ENCODE data around the gene YJEFN3.

YJEFN3 gene

DNA sequence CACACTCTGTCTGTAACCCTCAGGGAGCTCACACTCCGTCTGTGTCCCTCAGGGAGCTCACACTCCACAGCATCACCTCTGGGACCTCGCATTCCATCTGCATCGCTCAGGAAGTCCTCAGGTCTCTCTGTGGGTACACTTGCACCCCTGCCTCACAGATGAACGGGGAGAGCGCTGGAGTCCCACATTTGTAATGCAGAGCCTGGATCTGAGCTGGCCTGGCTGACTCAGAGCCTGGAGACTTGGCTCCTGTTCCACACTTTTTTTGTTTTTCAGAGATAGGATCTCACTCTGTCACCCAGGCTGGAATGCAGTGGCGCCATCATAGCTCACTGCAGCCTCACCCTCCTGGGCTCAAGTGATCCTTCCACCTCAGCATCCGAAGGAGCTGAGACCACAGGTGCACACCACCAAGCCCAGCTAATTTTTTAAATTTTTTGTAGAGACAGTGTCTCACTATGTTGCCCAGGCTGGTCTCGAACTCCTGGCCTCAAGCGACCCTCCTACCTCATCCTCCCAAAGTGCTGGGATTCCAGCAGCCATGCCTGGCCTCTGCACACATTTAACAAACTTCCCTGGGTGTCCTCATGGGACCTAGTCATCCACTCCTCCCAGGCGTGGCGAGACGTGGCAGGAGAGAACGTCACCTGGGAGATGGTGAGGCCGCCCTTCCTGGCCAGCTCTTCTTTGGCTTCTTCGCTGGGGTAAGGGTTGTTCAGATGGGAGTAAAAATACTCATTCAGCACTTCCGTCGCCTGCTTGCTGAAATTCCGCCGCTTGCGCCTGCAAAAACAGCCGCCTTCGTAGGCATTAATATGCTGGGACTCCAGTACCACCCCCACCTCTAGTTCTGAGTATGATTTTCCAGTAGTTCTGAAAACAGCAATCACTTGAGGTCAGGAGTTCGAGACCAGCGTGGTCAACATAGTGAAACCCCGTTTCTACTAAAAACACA is 40.4 kb downstream of the YJEFN3 start:
- no peaks in the 10 kb centered on the region for H3K9me3 Mint-ChIP-seq
- ATAC-seq: no peak
- peaks cover 13% of the 10 kb centered on the region for H3K4me1 Mint-ChIP-seq
- H3K27me3 Mint-ChIP-seq: no peaks in the 10 kb centered on the region
- H3K27ac Mint-ChIP-seq: peak overlapping the region in 1 of 2 donors; percentile 87
- DNase-seq: no peak
- H3K4me3 Mint-ChIP-seq: no peak overlapping the region

DNA sequence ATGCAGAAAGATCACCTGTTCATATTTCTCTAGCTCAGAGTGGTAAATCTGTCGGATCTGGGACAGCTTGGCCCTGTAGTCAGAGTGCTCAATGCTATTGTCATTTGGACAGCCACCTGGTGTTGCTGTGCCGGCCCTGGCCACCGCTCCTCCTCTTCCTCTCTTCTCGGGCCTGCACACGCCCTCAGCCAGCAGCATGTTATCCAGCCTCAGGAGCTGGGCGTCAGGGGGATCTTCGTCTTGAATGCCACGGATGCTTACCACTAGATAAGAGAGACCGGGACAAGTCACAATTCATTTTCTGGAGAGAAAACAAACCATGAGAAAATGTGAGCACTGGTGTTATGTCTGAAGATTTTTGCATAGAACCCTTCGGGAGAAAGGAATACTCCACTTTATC is 41.9 kb downstream of the YJEFN3 start:
- H3K27me3 Mint-ChIP-seq: no peaks in the 10 kb centered on the region
- H3K9me3 Mint-ChIP-seq: no peaks in the 10 kb centered on the region
- peaks cover 18% of the 10 kb centered on the region for H3K4me1 Mint-ChIP-seq
- no peak for DNase-seq
- ATAC-seq: no peak
- peak overlapping the region in 1 of 2 donors; percentile 1 for H3K27ac Mint-ChIP-seq
- no peak overlapping the region for H3K4me3 Mint-ChIP-seq

GRCh38 chr19:19571071-19571786 is 42.5 kb downstream of the YJEFN3 start:
- H3K27ac Mint-ChIP-seq: no peak overlapping the region

DNA sequence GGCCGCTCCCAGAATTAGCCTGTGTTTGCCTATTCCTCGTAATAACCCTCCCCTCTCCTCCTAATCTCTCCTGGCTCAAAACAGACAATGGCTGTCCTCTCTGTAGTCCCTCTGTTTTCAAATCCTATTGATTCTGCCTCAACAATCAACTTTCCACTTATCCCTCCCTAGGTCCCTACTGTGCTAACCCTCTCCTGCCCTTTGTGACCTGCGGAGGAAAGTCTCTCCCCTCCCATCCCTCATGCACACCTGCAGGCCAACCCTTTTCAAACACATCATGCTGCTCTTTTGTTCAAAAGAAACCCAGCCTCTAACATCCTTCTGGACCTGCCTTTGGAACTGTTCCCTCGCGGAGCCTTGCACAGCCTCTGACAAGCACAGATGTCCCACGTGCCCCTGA is 46.7 kb downstream of the YJEFN3 start:
- H3K9me3 Mint-ChIP-seq: no peaks in the 10 kb centered on the region
- no peak for DNase-seq
- no peaks in the 10 kb centered on the region for H3K27me3 Mint-ChIP-seq
- H3K27ac Mint-ChIP-seq: peak overlapping the region; percentile 20 to 89
- ATAC-seq: no peak
- peaks cover 14% of the 10 kb centered on the region for H3K4me1 Mint-ChIP-seq
- H3K4me3 Mint-ChIP-seq: no peak overlapping the region

More at GRCh38 chr19:19571071-19571786, 42.5 kb downstream of the YJEFN3 start:
- H3K27me3 Mint-ChIP-seq: no peaks in the 10 kb centered on the region
- DNase-seq (no peak), ATAC-seq (no peak)
- H3K4me3 Mint-ChIP-seq: no peak overlapping the region
- no peaks in the 10 kb centered on the region for H3K9me3 Mint-ChIP-seq
- H3K4me1 Mint-ChIP-seq: peaks cover 20% of the 10 kb centered on the region

GRCh38 chr19:19578252-19578651 is 49.5 kb downstream of the YJEFN3 start:
- H3K27me3 Mint-ChIP-seq: no peaks in the 10 kb centered on the region
- H3K4me1 Mint-ChIP-seq: peaks cover 35% of the 10 kb centered on the region
- no peak overlapping the region for H3K4me3 Mint-ChIP-seq
- no peak overlapping the region for H3K27ac Mint-ChIP-seq
- H3K9me3 Mint-ChIP-seq: no peaks in the 10 kb centered on the region
- DNase-seq (no peak), ATAC-seq (no peak)

DNA sequence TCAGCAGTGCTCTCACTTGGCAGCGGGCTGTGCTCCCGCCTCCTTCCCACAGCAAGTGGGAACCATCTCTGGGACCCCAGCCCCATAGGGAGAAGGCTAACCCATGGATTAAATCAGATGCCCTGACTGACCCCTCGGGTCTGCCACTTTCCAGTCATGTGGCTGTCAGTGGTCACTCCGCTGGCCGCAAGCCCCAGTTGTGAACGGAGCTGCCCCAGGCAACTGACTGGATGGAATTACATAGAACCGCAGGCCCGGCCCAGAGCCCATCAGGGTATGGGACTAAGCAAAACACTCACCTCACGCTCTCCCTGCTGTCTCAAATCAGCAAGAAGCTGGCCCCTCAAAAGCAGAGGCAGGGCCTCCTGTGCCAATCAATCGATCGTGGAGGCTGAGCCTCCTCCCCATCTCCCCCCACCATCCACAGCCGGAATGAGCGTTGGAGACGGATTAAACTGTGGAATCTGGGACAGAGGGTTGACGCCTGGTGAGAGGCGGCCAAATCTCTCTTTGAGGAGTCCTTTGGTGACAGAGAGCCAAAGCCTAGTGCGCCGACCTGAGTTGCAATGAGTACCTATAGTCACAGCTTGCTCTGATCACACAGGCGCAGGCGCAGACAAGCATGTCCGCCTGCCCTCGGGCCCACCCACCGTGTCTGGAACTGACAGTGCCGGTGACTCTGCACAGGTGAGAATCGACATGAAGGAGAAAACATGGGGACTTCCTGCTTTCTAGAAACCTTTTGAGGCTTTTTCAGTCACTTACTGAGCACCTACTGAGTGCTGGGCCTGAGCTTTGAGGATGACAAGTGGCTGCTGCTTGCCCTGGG is 51.0 kb downstream of the YJEFN3 start:
- no peak for ATAC-seq
- no peak for DNase-seq
- Mint-ChIP-seq H3K4me1 (peaks cover 43% of the 10 kb centered on the region), H3K27me3 (no peaks in the 10 kb centered on the region), H3K27ac (peak overlapping the region in 1 of 2 donors; percentile 74), H3K4me3 (no peak overlapping the region), H3K9me3 (no peaks in the 10 kb centered on the region)

GRCh38 chr19:19580418-19580817 is 51.7 kb downstream of the YJEFN3 start:
- DNase-seq: no peak
- Mint-ChIP-seq H3K9me3 (no peaks in the 10 kb centered on the region), H3K4me3 (no peak overlapping the region), H3K4me1 (peaks cover 40% of the 10 kb centered on the region), H3K27ac (peak overlapping the region in 1 of 2 donors; percentile 74), H3K27me3 (no peaks in the 10 kb centered on the region)
- ATAC-seq: no peak

- Mint-ChIP-seq H3K4me1 (peaks cover 37% of the 10 kb centered on the region), H3K27me3 (no peaks in the 10 kb centered on the region), H3K4me3 (no peak overlapping the region), H3K27ac (peak overlapping the region in 1 of 2 donors; percentile 92), H3K9me3 (no peaks in the 10 kb centered on the region)
- no peak for ATAC-seq
- no peak for DNase-seq
These were observed 52.7 kb downstream of the YJEFN3 start for GRCh38 chr19:19581391-19581790.

DNA sequence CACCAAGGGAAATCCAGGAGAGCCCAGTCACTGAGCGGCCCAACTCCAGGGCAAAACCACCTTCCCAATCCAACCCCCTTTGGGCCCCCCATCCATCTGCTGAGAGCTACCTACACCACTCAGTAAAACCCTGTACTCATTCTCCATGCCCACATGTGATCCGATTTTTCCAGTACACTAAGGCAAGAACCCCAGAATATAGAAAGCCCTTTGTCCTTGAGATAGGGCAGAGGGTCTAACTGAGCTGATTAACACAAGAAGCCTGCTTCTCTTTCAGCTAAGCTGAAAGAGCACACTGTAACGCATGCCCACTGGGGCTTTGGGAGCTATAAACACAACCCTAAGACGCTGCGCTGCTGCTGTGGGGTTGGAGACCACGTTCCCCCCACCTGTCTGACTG is 53.8 kb downstream of the YJEFN3 start:
- DNase-seq (no peak), ATAC-seq (no peak)
- Mint-ChIP-seq H3K9me3 (no peaks in the 10 kb centered on the region), H3K4me3 (no peak overlapping the region), H3K27ac (peak overlapping the region in 1 of 2 donors; percentile 42), H3K27me3 (no peaks in the 10 kb centered on the region), H3K4me1 (peaks cover 37% of the 10 kb centered on the region)

DNA sequence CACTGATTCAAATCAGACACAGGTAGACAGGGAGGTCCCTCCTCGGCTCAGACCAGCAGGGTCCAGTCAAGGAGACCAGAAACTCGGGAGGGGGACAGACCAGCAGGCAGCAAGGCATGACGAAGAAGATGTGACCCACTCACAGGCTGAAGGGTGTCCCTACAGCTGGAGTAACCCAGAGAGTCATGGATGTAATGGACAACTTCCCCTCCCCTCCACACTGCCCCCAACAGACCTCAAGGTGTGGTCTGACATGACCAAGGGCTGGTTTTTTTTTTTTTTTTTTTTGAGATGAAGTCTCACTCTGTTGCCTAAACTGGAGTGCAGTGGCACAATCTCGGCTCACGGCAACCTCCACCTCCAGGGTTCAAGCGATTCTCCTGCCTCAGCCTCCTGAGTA is 55.6 kb downstream of the YJEFN3 start:
- Mint-ChIP-seq H3K4me1 (peaks cover 53% of the 10 kb centered on the region), H3K4me3 (no peak overlapping the region), H3K9me3 (no peaks in the 10 kb centered on the region), H3K27me3 (no peaks in the 10 kb centered on the region), H3K27ac (peak overlapping the region in 1 of 2 donors; percentile 76)
- ATAC-seq (no peak), DNase-seq (no peak)

All from stimulated activated naive CD8-positive, alpha-beta T cell treated with anti-CD3 and anti-CD28 coated beads, Interleukin-15, amount 100 ng/mL, for 72 hours (primary cell).